NB4 (cell line): Measurements from ENCODE around the gene FBN1.

Source experiments
- POLR2A ChIP-seq: IDR thresholded peaks from 2 replicates; pipeline ENCODE4 v1.6.1; 2011; ENCODE audit warnings: mild to moderate bottlenecking; ENCODE audit not compliant: insufficient read length; ENCODE audit errors: extremely low read depth
- TF ChIP-seq, protein P1 (sequence below): IDR thresholded peaks from one replicate; pipeline ENCODE4 v1.5.1; 2012; ENCODE audit warnings: low read depth, low read length

DNA sequence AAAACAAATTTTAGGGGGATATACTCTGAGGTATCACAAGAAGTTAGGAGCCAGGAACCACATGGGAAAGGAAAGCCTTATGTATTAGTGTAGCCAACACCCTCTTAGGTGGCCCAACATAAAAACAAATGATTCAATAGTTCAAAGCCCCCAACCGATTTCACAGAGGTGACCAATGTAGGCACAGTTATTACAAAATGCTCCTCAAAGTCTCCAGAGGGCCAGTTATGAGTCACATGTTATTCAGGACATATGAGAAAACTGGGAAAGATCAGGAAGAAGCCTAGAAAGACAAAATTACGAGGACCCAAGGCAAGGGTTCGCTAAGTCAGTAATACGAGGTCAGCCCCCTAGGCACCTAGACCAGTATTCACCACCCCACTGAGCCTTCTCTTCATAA is 29.9 kb upstream of the FBN1 start:
- TF ChIP-seq, protein P1, sequence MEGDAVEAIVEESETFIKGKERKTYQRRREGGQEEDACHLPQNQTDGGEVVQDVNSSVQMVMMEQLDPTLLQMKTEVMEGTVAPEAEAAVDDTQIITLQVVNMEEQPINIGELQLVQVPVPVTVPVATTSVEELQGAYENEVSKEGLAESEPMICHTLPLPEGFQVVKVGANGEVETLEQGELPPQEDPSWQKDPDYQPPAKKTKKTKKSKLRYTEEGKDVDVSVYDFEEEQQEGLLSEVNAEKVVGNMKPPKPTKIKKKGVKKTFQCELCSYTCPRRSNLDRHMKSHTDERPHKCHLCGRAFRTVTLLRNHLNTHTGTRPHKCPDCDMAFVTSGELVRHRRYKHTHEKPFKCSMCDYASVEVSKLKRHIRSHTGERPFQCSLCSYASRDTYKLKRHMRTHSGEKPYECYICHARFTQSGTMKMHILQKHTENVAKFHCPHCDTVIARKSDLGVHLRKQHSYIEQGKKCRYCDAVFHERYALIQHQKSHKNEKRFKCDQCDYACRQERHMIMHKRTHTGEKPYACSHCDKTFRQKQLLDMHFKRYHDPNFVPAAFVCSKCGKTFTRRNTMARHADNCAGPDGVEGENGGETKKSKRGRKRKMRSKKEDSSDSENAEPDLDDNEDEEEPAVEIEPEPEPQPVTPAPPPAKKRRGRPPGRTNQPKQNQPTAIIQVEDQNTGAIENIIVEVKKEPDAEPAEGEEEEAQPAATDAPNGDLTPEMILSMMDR = no peak
- TF ChIP-seq POLR2A = no peak
